Fibroblast of skin of left biceps (primary cell): ENCODE results near the gene TKTL1.
A peak's percentile ranks its signal among the peaks of the same experiment; 100 is the strongest.

Source experiments
- DNase-seq, 2 experiments: peaks; one replicate each; pipeline ENCODE4 v3.0.0-alpha.2; 2013; ENCODE audit warnings: low read depth in 2 of 2

TKTL1 gene

GRCh38 chrX:154362085-154362742 lies 66.6 kb downstream of the TKTL1 start:
- no peak for DNase-seq

GRCh38 chrX:154363706-154364439 lies 68.3 kb downstream of the TKTL1 start:
- no peak for DNase-seq

GRCh38 chrX:154365052-154365600 lies 69.5 kb downstream of the TKTL1 start:
- DNase-seq = no peak

- no peak for DNase-seq
Measured at GRCh38 chrX:154365997-154366665, 70.5 kb downstream of the TKTL1 start.

- DNase-seq = no peak
Measured at GRCh38 chrX:154366666-154367055, 71.1 kb downstream of the TKTL1 start.

- DNase-seq = no peak
Measured at GRCh38 chrX:154367474-154368308, 72.1 kb downstream of the TKTL1 start.

- peak; percentile 70 for DNase-seq
Measured at GRCh38 chrX:154368630-154369448, 73.2 kb downstream of the TKTL1 start.

GRCh38 chrX:154369449-154370299 lies 74.1 kb downstream of the TKTL1 start:
- DNase-seq = peak; percentile 92 to 94

GRCh38 chrX:154370300-154371016 lies 74.9 kb downstream of the TKTL1 start:
- DNase-seq = no peak

- DNase-seq = peak; percentile 86 to 87
Measured at GRCh38 chrX:154371017-154371788, 75.6 kb downstream of the TKTL1 start.

- DNase-seq = no peak
Measured at GRCh38 chrX:154371789-154372300, 76.2 kb downstream of the TKTL1 start.

- DNase-seq = no peak
Measured at GRCh38 chrX:154372612-154373022, 77.0 kb downstream of the TKTL1 start.

- peak; percentile 76 to 78 for DNase-seq
Measured at GRCh38 chrX:154373340-154374306, 78.0 kb downstream of the TKTL1 start.

- DNase-seq = no peak
Measured at GRCh38 chrX:154374313-154375155, 78.9 kb downstream of the TKTL1 start, which contains the start of gene FLNA. Gene FLNA (minus strand): TSS chrX:154374634. CDS start chrX:154371245, 3,389 bp downstream.

- DNase-seq = no peak
Measured at GRCh38 chrX:154375156-154375504, 79.5 kb downstream of the TKTL1 start.

GRCh38 chrX:154376774-154377173 lies 81.2 kb downstream of the TKTL1 start:
- no peak for DNase-seq
